Transverse colon (tissue), 4 donors: ENCODE data around the gene BMAL1. TPM values are rescaled to one million over a fixed set of nuclear protein-coding genes. Genes with fewer than 3 reads are reported as not detected.
"Not testable (repeated sequence)": the region's sequence is repeated elsewhere in the genome, so short reads cannot be mapped to it uniquely, and the experiment has no call there.

ENCODE experiments used
- DNase-seq: peaks from one replicate; pipeline ENCODE4 v3.0.0-alpha.2; 2019
- H3K27ac ChIP-seq, 4 donors: fragments of 200-600 bp; sonication (generic); 2 replicates each; pipeline ENCODE4 v1.5.1; 2016 to 2018; ENCODE audit warnings: inconsistent platforms in 4 of 4
- H3K27me3 ChIP-seq: fragments of 200-600 bp; sonication (generic); 2 replicates; pipeline ENCODE4 v1.5.1; 2017; ENCODE audit warnings: inconsistent platforms
- H3K36me3 ChIP-seq, 4 donors: fragments of 200-600 bp; sonication (generic); 2 replicates each; pipeline ENCODE4 v1.5.1; 2017 to 2019; ENCODE audit warnings: inconsistent platforms in 4 of 4
- H3K4me1 ChIP-seq, 4 donors: fragments of 200-600 bp; sonication (generic); 2 replicates each; pipeline ENCODE4 v1.5.1; 2017 to 2020; ENCODE audit warnings: inconsistent platforms in 4 of 4
- H3K4me3 ChIP-seq, 4 donors: fragments of 200-600 bp; sonication (generic); 1 replicate in 1 of 4; 2 replicates in 3 of 4; pipeline versions ENCODE4 v1.5.1 to v1.6.1; 2017 to 2019; ENCODE audit warnings: inconsistent platforms in 4 of 4
- H3K9me3 ChIP-seq, 2 donors: fragments of 200-600 bp; sonication (generic); 2 replicates each; pipeline ENCODE4 v1.5.1; 2017 to 2019; ENCODE audit warnings: inconsistent platforms in 2 of 2
- POLR2A ChIP-seq: fragments of 450-650 bp; IDR thresholded peaks from one replicate; pipeline ENCODE4 v1.6.1; 2016; ENCODE audit warnings: antibody characterized with exemption, mild to moderate bottlenecking, moderate library complexity
- WGBS, 2 donors: methylation state at CpG; one replicate each; pipeline ENCODE4 v1.1.5; 2018; ENCODE audit warnings: low coverage in 1 of 2; 5-methylcytosine and 5-hydroxymethylcytosine counted together
- in situ Hi-C, 4 donors: fragments of 200-750 bp; cut with MboI; loops; one replicate each; pipeline versions ENCODE4 v1.15.0 to v1.15.1; 2017; ENCODE audit warnings: low sequenced_read_pairs in 3 of 4, low pct_ligation_motif_present in 1 of 4, low pct_unique_long_range_greater_than_20kb in 1 of 4
- intact Hi-C: fragments of 100-400 bp; cut with DNase I; formaldehyde crosslinking; loops from one replicate; pipeline ENCODE4 v1.15.1; 2023; ENCODE audit warnings: low total_unique reads
- total RNA-seq, 4 donors: library from RNA; depleted of rRNA; stranded (reverse); fragments of >200 nt; gene quantifications; one replicate each; pipeline ENCODE4 v1.1.0, GENCODE V29; 2016

The BMAL1 gene
- total RNA-seq, 4 donors from 2014 or later: 20.7 to 48.6 (median 30.8) TPM

GRCh38 chr11:13434247-13435205 lies 156.9 kb downstream of the BMAL1 start:
- WGBS, 2 donors: 93 to 94% methylated on average over 6 of the region's 6 CpGs
- peaks cover 0 to 3% (median 0%) of the 10 kb centered on the region in 4 donors for H3K36me3 ChIP-seq
- peaks cover 0 to 20% (median 4%) of the 10 kb centered on the region in 4 donors for H3K4me1 ChIP-seq
- no peak overlapping the region for H3K4me3 ChIP-seq
- no peak overlapping the region for H3K27ac ChIP-seq
- intact Hi-C loops (no loop called here), in situ Hi-C loops (no loop called here)
- no peak for DNase-seq
- H3K9me3 ChIP-seq: no peaks in the 10 kb centered on the region
- no peak for TF ChIP-seq POLR2A
- no peaks in the 10 kb centered on the region for H3K27me3 ChIP-seq

- H3K4me3 ChIP-seq, H3K27ac ChIP-seq, H3K27me3 ChIP-seq, H3K36me3 ChIP-seq, DNase-seq, in situ Hi-C loops, H3K9me3 ChIP-seq, intact Hi-C loops: not testable (repeated sequence)
- WGBS, 2 donors: 84 to 100% methylated on average over 7 of the region's 7 CpGs
- peaks cover 7 to 35% (median 10%) of the 10 kb centered on the region in 4 donors for H3K4me1 ChIP-seq
Observed at GRCh38 chr11:13436836-13437235, 159.2 kb downstream of the BMAL1 start.

Other genes with a start within 250 kb of the BMAL1 start
- 10 to 100 TPM in 3 of 4 donors, 1 to 10 TPM in 1; 9.0 to 39.9 (median 32.9) TPM for gene BTBD10, start 185.4 kb downstream of the BMAL1 start, total RNA-seq
- gene PTH, start 218.2 kb downstream of the BMAL1 start, total RNA-seq: not detected